Esophagus muscularis mucosa (tissue), 3 donors: Measurements from ENCODE around the gene DENND6A.

Experiments used
- CTCF ChIP-seq, 3 experiments: fragments of 200-600 bp in 2 of 3; fragments of 450-650 bp in 1 of 3; sonication (generic) in 2 of 3; IDR thresholded peaks; one replicate each; pipeline ENCODE4 v1.5.1; 2017 to 2019; ENCODE audit warnings: antibody characterized with exemption in 3 of 3, mild to moderate bottlenecking in 2 of 3, moderate library complexity in 1 of 3
- POLR2A ChIP-seq: fragments of 450-650 bp; IDR thresholded peaks from one replicate; pipeline ENCODE4 v1.6.1; 2017; ENCODE audit warnings: antibody characterized with exemption, moderate library complexity, mild to moderate bottlenecking, low read depth
- POLR2AphosphoS5 ChIP-seq, 2 donors: sonication (generic); formaldehyde crosslinking; IDR thresholded peaks; one replicate each; pipeline ENCODE4 v1.6.1; 2017; ENCODE audit warnings: antibody characterized with exemption in 2 of 2

- no peak for TF ChIP-seq CTCF (IDR thresholded peaks at IDR 0.05)
- no peak for TF ChIP-seq POLR2A
- TF ChIP-seq POLR2AphosphoS5 (IDR thresholded peaks at IDR 0.05) = no peak
These were observed 110.3 kb downstream of the DENND6A start for GRCh38 chr3:57582474-57583168.
